HG03097 (cell line): ENCODE measurements around the gene ATG5.

ENCODE experiments used
- ATAC-seq: cut with Tn5 transposase; IDR thresholded peaks from one replicate; pipeline ENCODE4 v1.9.1; 2021; ENCODE audit not compliant: unreplicated experiment, low FRiP score

Gene ATG5

GRCh38 chr6:106135911-106136571 lies 189.5 kb downstream of the ATG5 start:
- ATAC-seq: no peak

DNA sequence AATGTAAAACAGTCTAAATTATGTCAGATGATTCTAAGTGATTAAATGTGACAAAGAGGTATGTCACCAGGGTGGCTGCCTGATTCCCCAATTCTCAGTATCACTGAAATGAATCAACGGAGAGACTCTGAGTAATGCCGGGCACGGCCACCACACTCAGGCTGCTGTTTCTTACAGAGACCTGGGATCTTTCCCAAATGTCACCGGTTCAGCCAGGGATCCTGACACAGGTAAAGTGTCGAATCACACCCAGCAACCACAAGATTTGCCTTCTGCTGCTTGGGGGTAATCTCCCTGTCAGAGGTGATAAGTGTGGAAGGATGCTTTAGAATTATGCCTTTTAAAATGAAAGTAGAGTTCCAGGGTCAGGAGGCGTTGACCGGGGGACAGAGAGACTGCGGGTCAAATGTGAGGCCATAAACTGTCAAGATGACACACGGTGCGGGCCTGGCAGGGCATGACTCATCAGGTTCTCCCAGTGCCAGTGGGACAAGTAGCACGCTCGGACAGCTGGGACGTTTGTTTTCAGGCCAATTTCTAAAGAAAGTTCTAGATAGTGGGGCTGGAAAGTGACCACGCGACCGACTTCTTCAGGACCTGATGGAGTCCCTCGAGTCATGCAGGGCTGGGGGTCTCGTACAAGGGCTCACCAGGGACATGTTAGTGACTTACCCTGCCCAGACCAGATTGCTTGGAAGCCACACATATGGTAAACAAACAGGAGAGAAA lies 190.5 kb downstream of the ATG5 start:
- ATAC-seq: no peak
